IMR-90 (cell line): ENCODE measurements around the gene ARHGDIA. TPM values are rescaled to one million over a fixed set of nuclear protein-coding genes. Genes with fewer than 3 reads are reported as not detected.
A peak's percentile ranks its signal among the peaks of the same experiment; 100 is the strongest.

ENCODE experiments used
- ATAC-seq: fragments of 200-7000 bp; cut with Tn5 transposase; 2 replicates; pipeline ENCODE4 v1.9.1; 2020; ENCODE audit warnings: low read depth, mild to moderate bottlenecking, moderate library complexity
- BruUV-seq: library from RNA; stranded (reverse); fragments of 400-500 nt; replicated peaks from 2 replicates; lab custom pipeline; 2021; lab: Mats Ljungman, UMichigan
- CTCF ChIA-PET: fragments of 300-600 bp; formaldehyde crosslinking; extraction: SDS; loops from one replicate; lab custom pipeline; 2021; ENCODE audit warnings: antibody characterized with exemption; lab: Yijun Ruan, JAX
- POLR2A ChIA-PET: fragments of 300-600 bp; sonication (Branson Sonifier 250); formaldehyde crosslinking; loops from one replicate; lab custom pipeline; 2022; ENCODE audit warnings: antibody characterized with exemption; ENCODE audit not compliant: unreplicated experiment; lab: Charles Lee
- DNase-seq: peaks from one replicate; pipeline ENCODE4 v3.0.0; 2013
- H2AFZ ChIP-seq: replicated peaks from 2 replicates; pipeline ENCODE3; 2013; ENCODE audit warnings: low read length, mild to moderate bottlenecking; ENCODE audit not compliant: poor library complexity
- H2AK5ac ChIP-seq: 2 replicates; pipeline ENCODE4 v1.6.1; 2013; ENCODE audit warnings: low read depth, low read length, inconsistent platforms
- H2AK9ac ChIP-seq: replicated peaks from 2 replicates; pipeline ENCODE3; 2013; ENCODE audit warnings: mild to moderate bottlenecking, low read depth, low read length, moderate library complexity; ENCODE audit not compliant: poor library complexity
- H2BK120ac ChIP-seq: 2 replicates; pipeline ENCODE4 v1.6.1; 2013; ENCODE audit warnings: low read depth, low read length, inconsistent platforms
- H2BK15ac ChIP-seq: 3 replicates; pipeline ENCODE4 v1.6.1; 2013; ENCODE audit warnings: low read depth, low read length, inconsistent platforms
- H2BK20ac ChIP-seq: 2 replicates; pipeline ENCODE4 v1.6.1; 2013; ENCODE audit warnings: low read depth, mild to moderate bottlenecking, inconsistent platforms, low read length, moderate library complexity
- H2BK5ac ChIP-seq: 2 replicates; pipeline ENCODE4 v1.6.1; 2013; ENCODE audit warnings: mild to moderate bottlenecking, low read depth, low read length, inconsistent platforms; ENCODE audit not compliant: poor library complexity, severe bottlenecking
- H3K14ac ChIP-seq: replicated peaks from 2 replicates; pipeline ENCODE4 v1.6.1; 2013; ENCODE audit warnings: low read depth, low read length, inconsistent platforms
- H3K18ac ChIP-seq: 2 replicates; pipeline ENCODE4 v1.6.1; 2013; ENCODE audit warnings: low read depth, low read length, control low read depth
- H3K23ac ChIP-seq: 2 replicates; pipeline ENCODE4 v1.6.1; 2013; ENCODE audit warnings: low read depth, low read length, inconsistent platforms
- H3K27ac ChIP-seq: 2 replicates; pipeline ENCODE4 v1.5.1; 2013; ENCODE audit warnings: mild to moderate bottlenecking, control low read depth, low read length; ENCODE audit not compliant: insufficient read depth
- H3K27me3 ChIP-seq: 2 replicates; pipeline ENCODE4 v1.6.1; 2013; ENCODE audit warnings: low read length; ENCODE audit not compliant: control insufficient read depth, insufficient read depth
- H3K36me3 ChIP-seq: 2 replicates; pipeline ENCODE4 v1.6.1; 2013; ENCODE audit warnings: low read length, mixed read lengths; ENCODE audit not compliant: control insufficient read depth, insufficient read depth
- H3K4ac ChIP-seq: 2 replicates; pipeline ENCODE4 v1.6.1; 2013; ENCODE audit warnings: low read depth, low read length, inconsistent platforms
- H3K4me1 ChIP-seq: 2 replicates; pipeline ENCODE4 v1.6.1; 2013; ENCODE audit warnings: low read length, mixed read lengths; ENCODE audit not compliant: control insufficient read depth, insufficient read depth
- H3K4me2 ChIP-seq: 2 replicates; pipeline ENCODE4 v1.6.1; 2013; ENCODE audit warnings: low read depth, mild to moderate bottlenecking, control low read depth, low read length, moderate library complexity
- H3K4me3 ChIP-seq: 2 replicates; pipeline ENCODE4 v1.5.1; 2013; ENCODE audit warnings: low read depth, mild to moderate bottlenecking, control low read depth, low read length, moderate library complexity; ENCODE audit not compliant: insufficient read depth
- H3K56ac ChIP-seq: 2 replicates; pipeline ENCODE4 v1.6.1; 2013; ENCODE audit warnings: low read length, inconsistent platforms; ENCODE audit not compliant: insufficient read depth; ENCODE audit errors: extremely low read depth
- H3K79me1 ChIP-seq, 2 experiments: 2 replicates each; pipeline ENCODE4 v1.6.1; 2013; ENCODE audit warnings: low read length in 2 of 2, inconsistent platforms in 1 of 2, low read depth in 1 of 2
- H3K9ac ChIP-seq: 2 replicates; pipeline ENCODE4 v1.6.1; 2013; ENCODE audit warnings: low read depth, low read length, control low read depth
- H3K9me1 ChIP-seq: 2 replicates; pipeline ENCODE4 v1.6.1; 2013; ENCODE audit warnings: low read length, inconsistent platforms; ENCODE audit not compliant: insufficient read depth
- H3K9me3 ChIP-seq: 2 replicates; pipeline ENCODE4 v1.6.1; 2013; ENCODE audit warnings: low read length; ENCODE audit not compliant: control insufficient read depth, insufficient read depth
- H4K20me1 ChIP-seq: 2 replicates; pipeline ENCODE4 v1.6.1; 2013; ENCODE audit warnings: low read length, inconsistent platforms; ENCODE audit not compliant: insufficient read depth
- H4K5ac ChIP-seq: 2 replicates; pipeline ENCODE4 v1.6.1; 2013; ENCODE audit warnings: mild to moderate bottlenecking, low read depth, low read length, control low read depth
- H4K8ac ChIP-seq, 2 experiments: 2 replicates each; pipeline ENCODE4 v1.6.1; 2013; ENCODE audit warnings: low read depth in 2 of 2, low read length in 2 of 2, control low read depth in 1 of 2, inconsistent platforms in 1 of 2
- H4K91ac ChIP-seq: 2 replicates; pipeline ENCODE4 v1.6.1; 2013; ENCODE audit warnings: low read depth, low read length, inconsistent platforms; ENCODE audit not compliant: insufficient read depth
- BHLHE40 ChIP-seq: fragments of 150-350 bp; IDR thresholded peaks from 2 replicates; pipeline ENCODE4 v1.6.1; 2016; ENCODE audit warnings: mild to moderate bottlenecking, low read depth, low read length
- CHD1 ChIP-seq: IDR thresholded peaks from 2 replicates; pipeline ENCODE4 v1.6.1; 2012; ENCODE audit warnings: low read depth, low read length, improper control_type of control experiment
- MAFK ChIP-seq: IDR thresholded peaks from 2 replicates; pipeline ENCODE4 v1.6.1; 2012; ENCODE audit warnings: low read depth, low read length, improper control_type of control experiment
- MAZ ChIP-seq: IDR thresholded peaks from 2 replicates; pipeline ENCODE4 v1.6.1; 2012; ENCODE audit warnings: low read depth, mild to moderate bottlenecking, low read length, improper control_type of control experiment, moderate library complexity, borderline replicate concordance
- MXI1 ChIP-seq: IDR thresholded peaks from 2 replicates; pipeline ENCODE4 v1.6.1; 2012; ENCODE audit warnings: low read depth, mild to moderate bottlenecking, low read length, moderate library complexity, borderline replicate concordance
- NFE2L2 ChIP-seq: fragments of 150-350 bp; IDR thresholded peaks from 2 replicates; pipeline ENCODE4 v1.6.1; 2016; ENCODE audit warnings: low read depth, mild to moderate bottlenecking, low read length
- POLR2A ChIP-seq: IDR thresholded peaks from 2 replicates; pipeline ENCODE4 v1.6.1; 2012; ENCODE audit warnings: mild to moderate bottlenecking, low read depth, low read length
- RCOR1 ChIP-seq: IDR thresholded peaks from 2 replicates; pipeline ENCODE4 v1.6.1; 2012; ENCODE audit warnings: mild to moderate bottlenecking, low read length, improper control_type of control experiment; ENCODE audit not compliant: insufficient replicate concordance
- RFX5 ChIP-seq: IDR thresholded peaks from 2 replicates; pipeline ENCODE4 v1.8.0; 2012; ENCODE audit warnings: low read depth, mild to moderate bottlenecking, low read length, moderate library complexity
- SMC3 ChIP-seq: fragments of 150-350 bp; IDR thresholded peaks from 2 replicates; pipeline ENCODE4 v1.6.1; 2016; ENCODE audit warnings: low read depth, mild to moderate bottlenecking, antibody characterized with exemption, low read length, moderate library complexity
- WGBS, 2 experiments: methylation state at CpG; one replicate each; pipeline versions ENCODE4 v1.1.5 to v1.1.7; 2013; ENCODE audit warnings: missing lambda C conversion rate in 2 of 2; ENCODE audit not compliant: insufficient read length in 1 of 2; ENCODE audit errors: extremely low coverage in 2 of 2; 5-methylcytosine and 5-hydroxymethylcytosine counted together
- dilution Hi-C: fragments of 300-500 bp; cut with HindIII; formaldehyde crosslinking; loops from one replicate; pipeline ENCODE4 v1.14.3; 2018; ENCODE audit warnings: low sequenced_read_pairs; ENCODE audit not compliant: unreplicated experiment
- in situ Hi-C: fragments of 300-500 bp; cut with MboI; formaldehyde crosslinking; loops from 3 replicates; pipeline ENCODE4 v1.14.3; 2019; ENCODE audit warnings: low sequenced_read_pairs, inconsistent platforms, mixed read lengths
- intact Hi-C: fragments of 100-400 bp; cut with micrococcal nuclease; formaldehyde crosslinking; loops from 2 replicates; pipeline ENCODE4 v1.10.0; 2022
- polyA plus RNA-seq, 3 experiments: library from polyadenylated mRNA; depleted of rRNA; stranded (reverse); fragments of >200 nt; gene quantifications; 2 replicates each; pipeline ENCODE4 v1.2.3, GENCODE V29; 2012; ENCODE audit warnings: low replicate concordance in 1 of 3
- total RNA-seq: library from RNA; depleted of rRNA; stranded (reverse); fragments of >200 nt; gene quantifications from 2 replicates; pipeline ENCODE4 v1.2.3, GENCODE V29; 2012
- TF ChIP-seq, protein P1 (sequence below): conservative IDR thresholded peaks from 2 replicates; pipeline ENCODE4 v1.5.1; 2012; ENCODE audit warnings: mild to moderate bottlenecking, low read depth, low read length, improper control_type of control experiment
- TF ChIP-seq, protein P2 (sequence below): fragments of 150-350 bp; IDR thresholded peaks from 2 replicates; pipeline ENCODE4 v1.6.1; 2017; ENCODE audit warnings: mild to moderate bottlenecking, antibody characterized with exemption, low read length, low read depth

The ARHGDIA gene
- total and polyA plus RNA-seq, 2 of the 4 experiments (the other 2 are of a cell fraction), result 62.7 to 362 TPM

- Histone ChIP-seq H3K56ac (no peak overlapping the region; the same call in 1 of the 2 replicates), H2AK5ac (peak overlapping the region; percentile 96), H2AFZ (peak overlapping the region; percentile 71), H2BK20ac (no peak overlapping the region; the same call in 1 of the 2 replicates), H3K79me1 (peaks cover 5 to 72% of the 10 kb centered on the region in 2 experiments; a peak in 3 of 4 replicates), H2BK120ac (peak overlapping the region; percentile 14; the same call in 1 of the 2 replicates), H4K20me1 (peaks cover 49% of the 10 kb centered on the region), H3K9me3 (no peaks in the 10 kb centered on the region), H3K36me3 (peaks cover 34% of the 10 kb centered on the region), H3K18ac (no peak overlapping the region), H3K27me3 (no peaks in the 10 kb centered on the region), H3K14ac (peak overlapping the region; percentile 83), H4K8ac (peak overlapping the region; percentile 26 to 51; a peak in 3 of 4 replicates), H2AK9ac (peak overlapping the region; percentile 99), H4K91ac (peak overlapping the region; percentile 54), H3K9ac (peak overlapping the region; percentile 87), H3K4me1 (peaks cover 35% of the 10 kb centered on the region), H4K5ac (no peak overlapping the region), H2BK5ac (peak overlapping the region; percentile 99), H3K4me2 (peak overlapping the region; percentile 93), H3K27ac (peak overlapping the region; percentile 96), H3K23ac (peak overlapping the region; percentile 94; the same call in 1 of the 2 replicates), H2BK15ac (peak overlapping the region; percentile 8; the same call in 1 of the 3 replicates), H3K4me3 (peak overlapping the region; percentile 87), H3K9me1 (peaks cover 8% of the 10 kb centered on the region; the same call in 1 of the 2 replicates), H3K4ac (peak overlapping the region; percentile 94)
- CTCF ChIA-PET, result interaction anchor here (0.6 to 0.7 kb wide), 2 partner anchors 15 to 23 kb away, joined by 3 to 4 read pairs; no protein-coding TSS in a partner anchor
- in situ Hi-C loops, result no loop called here
- intact Hi-C loops, result no loop called here
- dilution Hi-C loops, result no loop called here
- POLR2A ChIA-PET, result no interaction called here
- TF ChIP-seq RCOR1 (no peak), SMC3 (peak; percentile 42), MXI1 (no peak), POLR2A (no peak; the same call in 1 of the 2 replicates), BHLHE40 (no peak), MAZ (peak; percentile 46; the same call in 1 of the 2 replicates), CHD1 (no peak), RFX5 (no peak), NFE2L2 (no peak), MAFK (no peak)
- TF ChIP-seq, protein P1, sequence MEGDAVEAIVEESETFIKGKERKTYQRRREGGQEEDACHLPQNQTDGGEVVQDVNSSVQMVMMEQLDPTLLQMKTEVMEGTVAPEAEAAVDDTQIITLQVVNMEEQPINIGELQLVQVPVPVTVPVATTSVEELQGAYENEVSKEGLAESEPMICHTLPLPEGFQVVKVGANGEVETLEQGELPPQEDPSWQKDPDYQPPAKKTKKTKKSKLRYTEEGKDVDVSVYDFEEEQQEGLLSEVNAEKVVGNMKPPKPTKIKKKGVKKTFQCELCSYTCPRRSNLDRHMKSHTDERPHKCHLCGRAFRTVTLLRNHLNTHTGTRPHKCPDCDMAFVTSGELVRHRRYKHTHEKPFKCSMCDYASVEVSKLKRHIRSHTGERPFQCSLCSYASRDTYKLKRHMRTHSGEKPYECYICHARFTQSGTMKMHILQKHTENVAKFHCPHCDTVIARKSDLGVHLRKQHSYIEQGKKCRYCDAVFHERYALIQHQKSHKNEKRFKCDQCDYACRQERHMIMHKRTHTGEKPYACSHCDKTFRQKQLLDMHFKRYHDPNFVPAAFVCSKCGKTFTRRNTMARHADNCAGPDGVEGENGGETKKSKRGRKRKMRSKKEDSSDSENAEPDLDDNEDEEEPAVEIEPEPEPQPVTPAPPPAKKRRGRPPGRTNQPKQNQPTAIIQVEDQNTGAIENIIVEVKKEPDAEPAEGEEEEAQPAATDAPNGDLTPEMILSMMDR, result peak; percentile 59
- TF ChIP-seq, protein P2, sequence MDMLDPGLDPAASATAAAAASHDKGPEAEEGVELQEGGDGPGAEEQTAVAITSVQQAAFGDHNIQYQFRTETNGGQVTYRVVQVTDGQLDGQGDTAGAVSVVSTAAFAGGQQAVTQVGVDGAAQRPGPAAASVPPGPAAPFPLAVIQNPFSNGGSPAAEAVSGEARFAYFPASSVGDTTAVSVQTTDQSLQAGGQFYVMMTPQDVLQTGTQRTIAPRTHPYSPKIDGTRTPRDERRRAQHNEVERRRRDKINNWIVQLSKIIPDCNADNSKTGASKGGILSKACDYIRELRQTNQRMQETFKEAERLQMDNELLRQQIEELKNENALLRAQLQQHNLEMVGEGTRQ, result no peak
- DNase-seq (no peak), ATAC-seq (peak; percentile 8; the same call in 1 of the 2 replicates)
- WGBS, 2 experiments, result 54% methylated on average over 20 of the region's 52 CpGs; no CpG with 5 or more reads in 1 of the 2 experiments
- no TSS peak for BruUV-seq
Measured at GRCh38 chr17:81869221-81870130, 1.7 kb downstream of the ARHGDIA start.
